SK-N-SH (cell line): ENCODE data around the gene CTSH. TPM values are rescaled to one million over a fixed set of nuclear protein-coding genes. Genes with fewer than 3 reads are reported as not detected.

Experiments
- CTCF ChIA-PET: fragments of 300-600, 350-600 bp; formaldehyde crosslinking; extraction: SDS; loops from one replicate; lab custom pipeline; 2021; lab: Yijun Ruan, JAX
- POLR2A ChIA-PET: fragments of 350-600 bp; sonication (Branson Sonifier 250); formaldehyde crosslinking; extraction: SDS; loops from one replicate; lab custom pipeline; 2020; ENCODE audit warnings: antibody characterized with exemption, inconsistent platforms; lab: Yijun Ruan, JAX
- DNase-seq: peaks from one replicate; pipeline ENCODE4 v3.0.0; 2012
- H2AFZ ChIP-seq: fragments of 200-600 bp; sonication (generic); 2 replicates; pipeline ENCODE4 v1.8.1; 2016; ENCODE audit warnings: antibody characterized with exemption, mild to moderate bottlenecking, low read depth
- H3F3A ChIP-seq: fragments of 200-600 bp; sonication (generic); replicated peaks from 2 replicates; pipeline ENCODE3; 2016; ENCODE audit warnings: antibody characterized with exemption, mild to moderate bottlenecking; ENCODE audit not compliant: insufficient read depth
- H3K27ac ChIP-seq, 2 experiments: fragments of 200-500 bp in 1 of 2; fragments of 200-600 bp in 1 of 2; sonication (Bioruptor generic) in 1 of 2; sonication (generic), shearing (Covaris generic) in 1 of 2; 2 replicates each; pipeline versions ENCODE4 v1.5.1 to v1.6.1; 2014 to 2016; ENCODE audit warnings: low read depth in 2 of 2, inconsistent platforms in 1 of 2, low read length in 1 of 2, mild to moderate bottlenecking in 1 of 2, mixed read lengths in 1 of 2
- H3K27me3 ChIP-seq: fragments of 200-600 bp; sonication (generic), shearing (Covaris generic); 2 replicates; pipeline ENCODE4 v1.6.1; 2016; ENCODE audit warnings: mixed run types; ENCODE audit not compliant: insufficient read depth
- H3K36me3 ChIP-seq, 2 experiments: fragments of 200-500 bp in 1 of 2; fragments of 200-600 bp in 1 of 2; sonication (Bioruptor generic) in 1 of 2; sonication (generic) in 1 of 2; replicated peaks in 1 of 2; 2 replicates each; pipeline versions ENCODE3 to v1.5.1; 2014 to 2016; ENCODE audit warnings: low read length in 1 of 2, mild to moderate bottlenecking in 1 of 2; ENCODE audit not compliant: insufficient read depth in 2 of 2, control insufficient read depth in 1 of 2
- H3K4me1 ChIP-seq, 2 experiments: fragments of 200-500 bp in 1 of 2; fragments of 200-600 bp in 1 of 2; sonication (Bioruptor generic) in 1 of 2; sonication (generic), shearing (Covaris generic) in 1 of 2; 2 replicates each; pipeline versions ENCODE4 v1.5.1 to v1.6.1; 2014 to 2016; ENCODE audit warnings: low read depth in 1 of 2, low read length in 1 of 2, mixed run types in 1 of 2; ENCODE audit not compliant: insufficient read depth in 2 of 2, control insufficient read depth in 1 of 2
- H3K4me2 ChIP-seq: fragments of 200-600 bp; sonication (generic), shearing (Covaris generic); 2 replicates; pipeline ENCODE4 v1.6.1; 2017; ENCODE audit warnings: mixed run types
- H3K4me3 ChIP-seq, 2 experiments: fragments of 200-500 bp in 1 of 2; fragments of 200-600 bp in 1 of 2; sonication (Bioruptor generic) in 1 of 2; sonication (generic), shearing (Covaris generic) in 1 of 2; 2 replicates each; pipeline versions ENCODE4 v1.5.1 to v1.8.1; 2014 to 2016; ENCODE audit warnings: low read depth in 2 of 2, inconsistent platforms in 1 of 2, low read length in 1 of 2, mild to moderate bottlenecking in 1 of 2, mixed read lengths in 1 of 2, moderate library complexity in 1 of 2
- H3K79me2 ChIP-seq: fragments of 200-600 bp; sonication (generic); 2 replicates; pipeline ENCODE4 v1.8.1; 2017; ENCODE audit warnings: mild to moderate bottlenecking; ENCODE audit not compliant: insufficient read depth
- H3K9ac ChIP-seq: fragments of 200-600 bp; sonication (generic); 2 replicates; pipeline ENCODE4 v1.6.1; 2017; ENCODE audit warnings: mixed run types
- H3K9me2 ChIP-seq: fragments of 200-600 bp; sonication (generic); 2 replicates; pipeline ENCODE4 v1.6.1; 2017; ENCODE audit warnings: mixed run types
- H3K9me3 ChIP-seq: fragments of 200-600 bp; sonication (generic); 2 replicates; pipeline ENCODE4 v1.6.1; 2017; ENCODE audit warnings: mixed run types, mild to moderate bottlenecking, moderate library complexity
- H4K20me1 ChIP-seq: fragments of 200-600 bp; sonication (generic); 2 replicates; pipeline ENCODE4 v1.6.1; 2017; ENCODE audit warnings: mild to moderate bottlenecking, mixed run types; ENCODE audit not compliant: insufficient read depth
- CHD2 ChIP-seq: fragments of 150-350 bp; IDR thresholded peaks from 2 replicates; pipeline ENCODE4 v1.6.1; 2018; ENCODE audit warnings: low read length; ENCODE audit not compliant: partially characterized antibody
- CTCF ChIP-seq: fragments of 200-600 bp; sonication (generic); IDR thresholded peaks from 2 replicates; pipeline ENCODE4 v1.6.1; 2017; ENCODE audit warnings: antibody characterized with exemption, mild to moderate bottlenecking, moderate library complexity
- GABPA ChIP-seq: IDR thresholded peaks from 2 replicates; pipeline ENCODE4 v1.4.0; 2012; ENCODE audit warnings: low read depth, mild to moderate bottlenecking
- IRF3 ChIP-seq: fragments of 150-350 bp; IDR thresholded peaks from 2 replicates; pipeline ENCODE4 v1.6.1; 2016; ENCODE audit warnings: mild to moderate bottlenecking, low read depth, low read length
- NRF1 ChIP-seq: IDR thresholded peaks from 2 replicates; pipeline ENCODE4 v1.6.1; 2012; ENCODE audit warnings: low read depth, mild to moderate bottlenecking, low read length
- RAD21 ChIP-seq: IDR thresholded peaks from 2 replicates; pipeline ENCODE4 v1.6.1; 2012; ENCODE audit warnings: mild to moderate bottlenecking, low read length
- REST ChIP-seq: IDR thresholded peaks from 2 replicates; pipeline ENCODE4 v1.6.1; 2012; ENCODE audit warnings: mild to moderate bottlenecking, low read depth, low read length, moderate library complexity
- RXRA ChIP-seq: IDR thresholded peaks from 2 replicates; pipeline ENCODE4 v1.4.0; 2012; ENCODE audit warnings: low read depth, mild to moderate bottlenecking, borderline replicate concordance
- TCF12 ChIP-seq: IDR thresholded peaks from 2 replicates; pipeline ENCODE4 v1.4.0; 2012
- USF1 ChIP-seq: IDR thresholded peaks from 2 replicates; pipeline ENCODE4 v1.4.0; 2012; ENCODE audit warnings: low read depth, borderline replicate concordance
- USF2 ChIP-seq: fragments of 150-350 bp; IDR thresholded peaks from 2 replicates; pipeline ENCODE4 v1.6.1; 2017; ENCODE audit warnings: antibody characterized with exemption, low read length, low read depth, borderline replicate concordance
- YY1 ChIP-seq: IDR thresholded peaks from 2 replicates; pipeline ENCODE4 v1.4.0; 2012; ENCODE audit warnings: low read depth, mild to moderate bottlenecking
- WGBS: methylation state at CpG from one replicate; pipeline ENCODE4 v1.1.6; 2017; ENCODE audit warnings: low lambda C conversion rate; 5-methylcytosine and 5-hydroxymethylcytosine counted together
- polyA plus RNA-seq, 3 experiments: library from polyadenylated mRNA; depleted of rRNA; stranded (reverse); fragments of >200 nt; gene quantifications; 2 replicates each; pipeline ENCODE4 v1.2.3, GENCODE V29; 2012

The CTSH gene
- polyA plus RNA-seq, 1 of the 3 experiments (the other 2 are of a cell fraction) = 22.7 TPM

- no peaks in the 10 kb centered on the region for H3K36me3 ChIP-seq
Observed at GRCh38 chr15:78951841-78952238, 7.0 kb upstream of the CTSH start.

More at GRCh38 chr15:78951841-78952238, 7.0 kb upstream of the CTSH start:
- Histone ChIP-seq H3K4me1 (no peaks in the 10 kb centered on the region), H2AFZ (no peak overlapping the region), H3K9ac (no peak overlapping the region), H3K27ac (no peak overlapping the region), H3K79me2 (no peaks in the 10 kb centered on the region), H3K4me2 (no peak overlapping the region), H3F3A (no peaks in the 10 kb centered on the region), H3K4me3 (no peak overlapping the region), H4K20me1 (no peaks in the 10 kb centered on the region), H3K9me3 (no peaks in the 10 kb centered on the region), H3K9me2 (no peaks in the 10 kb centered on the region), H3K27me3 (no peaks in the 10 kb centered on the region)
- 64% methylated on average over 4 of the region's 4 CpGs for WGBS
- POLR2A ChIA-PET = interaction anchor here (0.6 kb wide), 1 partner anchor 12 kb away, joined by 3 read pairs; no protein-coding TSS in a partner anchor
- CTCF ChIA-PET = no interaction called here
- DNase-seq = no peak
- TF ChIP-seq CHD2 = no peak
- TF ChIP-seq REST = no peak
- TF ChIP-seq USF2 = no peak
- TF ChIP-seq RAD21 = no peak
- no peak for TF ChIP-seq GABPA
- TF ChIP-seq RXRA = no peak
- no peak for TF ChIP-seq CTCF
- TF ChIP-seq USF1 = no peak
- TF ChIP-seq IRF3 = no peak
- no peak for TF ChIP-seq TCF12
- no peak for TF ChIP-seq NRF1
- no peak for TF ChIP-seq YY1
